Stimulated activated memory B cell treated with anti-CD40 and anti-IgM and Interleukin-4, amounts not matched to agents 10 μg/mL and 1 μg/mL and 100 μg/mL, for 72 hours (primary cell): ENCODE results near the gene TMEM115.
A peak's percentile ranks its signal among the peaks of the same experiment; 100 is the strongest.

Source experiments
- ATAC-seq: fragments of 150-1000 bp; cut with Tn5 transposase; 2 replicates; pipeline ENCODE4 v1.10.0; 2021
- H3K27ac Mint-ChIP-seq: one replicate; pipeline ENCODE4 v1.8.0; 2022; ENCODE audit warnings: mild to moderate bottlenecking, mixed read lengths
- H3K27me3 Mint-ChIP-seq: one replicate; pipeline ENCODE4 v1.8.0; 2022; ENCODE audit warnings: mixed read lengths
- H3K36me3 Mint-ChIP-seq: one replicate; pipeline ENCODE4 v1.8.0; 2022; ENCODE audit warnings: mixed read lengths
- H3K4me1 Mint-ChIP-seq: one replicate; pipeline ENCODE4 v1.8.0; 2022; ENCODE audit warnings: mixed read lengths
- H3K4me3 Mint-ChIP-seq: one replicate; pipeline ENCODE4 v1.8.0; 2022; ENCODE audit warnings: mild to moderate bottlenecking, moderate library complexity, mixed read lengths
- H3K9me3 Mint-ChIP-seq: one replicate; pipeline ENCODE4 v1.8.0; 2022; ENCODE audit warnings: mixed read lengths

TMEM115 gene

GRCh38 chr3:50385754-50386153 lies 26.4 kb upstream of the TMEM115 start:
- Mint-ChIP-seq H3K9me3 (no peaks in the 10 kb centered on the region), H3K4me1 (no peaks in the 10 kb centered on the region), H3K4me3 (no peak overlapping the region), H3K36me3 (no peaks in the 10 kb centered on the region), H3K27me3 (peaks cover 17% of the 10 kb centered on the region), H3K27ac (no peak overlapping the region)
- ATAC-seq = no peak

GRCh38 chr3:50383750-50384149 lies 24.4 kb upstream of the TMEM115 start:
- Mint-ChIP-seq H3K36me3 (no peaks in the 10 kb centered on the region), H3K9me3 (no peaks in the 10 kb centered on the region), H3K4me3 (no peak overlapping the region), H3K27me3 (peaks cover 24% of the 10 kb centered on the region), H3K4me1 (no peaks in the 10 kb centered on the region), H3K27ac (no peak overlapping the region)
- ATAC-seq = no peak

- Mint-ChIP-seq H3K27ac (no peak overlapping the region), H3K36me3 (no peaks in the 10 kb centered on the region), H3K4me1 (no peaks in the 10 kb centered on the region), H3K4me3 (no peak overlapping the region), H3K27me3 (peaks cover 24% of the 10 kb centered on the region), H3K9me3 (no peaks in the 10 kb centered on the region)
- ATAC-seq = no peak
Measured at GRCh38 chr3:50382722-50383121, 23.4 kb upstream of the TMEM115 start.

- H3K9me3 Mint-ChIP-seq = no peaks in the 10 kb centered on the region
- no peak for ATAC-seq
- H3K27me3 Mint-ChIP-seq = peaks cover 24% of the 10 kb centered on the region
- no peak overlapping the region for H3K27ac Mint-ChIP-seq
- H3K4me1 Mint-ChIP-seq = no peaks in the 10 kb centered on the region
- H3K36me3 Mint-ChIP-seq = no peaks in the 10 kb centered on the region
- H3K4me3 Mint-ChIP-seq = no peak overlapping the region
Measured at GRCh38 chr3:50381383-50381782, 22.1 kb upstream of the TMEM115 start.

- no peaks in the 10 kb centered on the region for H3K4me1 Mint-ChIP-seq
Measured at GRCh38 chr3:50380405-50381085, 21.2 kb upstream of the TMEM115 start.

GRCh38 chr3:50378757-50379156 lies 19.4 kb upstream of the TMEM115 start:
- ATAC-seq = no peak
- no peak overlapping the region for H3K27ac Mint-ChIP-seq

More at GRCh38 chr3:50380405-50381085, 21.2 kb upstream of the TMEM115 start:
- Mint-ChIP-seq H3K36me3 (no peaks in the 10 kb centered on the region), H3K27me3 (peaks cover 18% of the 10 kb centered on the region), H3K27ac (no peak overlapping the region), H3K9me3 (no peaks in the 10 kb centered on the region), H3K4me3 (no peak overlapping the region)
- no peak for ATAC-seq

GRCh38 chr3:50378024-50378423 lies 18.7 kb upstream of the TMEM115 start:
- Mint-ChIP-seq H3K27ac (no peak overlapping the region), H3K27me3 (peaks cover 14% of the 10 kb centered on the region), H3K9me3 (no peaks in the 10 kb centered on the region), H3K36me3 (no peaks in the 10 kb centered on the region), H3K4me3 (no peak overlapping the region), H3K4me1 (no peaks in the 10 kb centered on the region)
- no peak for ATAC-seq

More at GRCh38 chr3:50378757-50379156, 19.4 kb upstream of the TMEM115 start:
- no peaks in the 10 kb centered on the region for H3K36me3 Mint-ChIP-seq
- no peak overlapping the region for H3K4me3 Mint-ChIP-seq
- no peaks in the 10 kb centered on the region for H3K4me1 Mint-ChIP-seq
- no peaks in the 10 kb centered on the region for H3K9me3 Mint-ChIP-seq
- peaks cover 7% of the 10 kb centered on the region for H3K27me3 Mint-ChIP-seq

- H3K4me1 Mint-ChIP-seq = peaks cover 6% of the 10 kb centered on the region
- ATAC-seq = no peak
- H3K27me3 Mint-ChIP-seq = peaks cover 23% of the 10 kb centered on the region
- H3K4me3 Mint-ChIP-seq = no peak overlapping the region
- H3K27ac Mint-ChIP-seq = no peak overlapping the region
- H3K36me3 Mint-ChIP-seq = no peaks in the 10 kb centered on the region
- H3K9me3 Mint-ChIP-seq = no peaks in the 10 kb centered on the region
Measured at GRCh38 chr3:50375258-50375931, 16.1 kb upstream of the TMEM115 start.

- no peak overlapping the region for H3K4me3 Mint-ChIP-seq
- peaks cover 6% of the 10 kb centered on the region for H3K4me1 Mint-ChIP-seq
- peak; percentile 1 for ATAC-seq
- H3K27ac Mint-ChIP-seq = no peak overlapping the region
- H3K36me3 Mint-ChIP-seq = no peaks in the 10 kb centered on the region
- peaks cover 19% of the 10 kb centered on the region for H3K27me3 Mint-ChIP-seq
- H3K9me3 Mint-ChIP-seq = no peaks in the 10 kb centered on the region
Measured at GRCh38 chr3:50374363-50375257, 15.3 kb upstream of the TMEM115 start.

- Mint-ChIP-seq H3K36me3 (no peaks in the 10 kb centered on the region), H3K4me3 (no peak overlapping the region), H3K4me1 (peaks cover 6% of the 10 kb centered on the region), H3K27ac (no peak overlapping the region), H3K27me3 (peaks cover 19% of the 10 kb centered on the region), H3K9me3 (no peaks in the 10 kb centered on the region)
- no peak for ATAC-seq
Measured at GRCh38 chr3:50373146-50374051, 14.1 kb upstream of the TMEM115 start.

GRCh38 chr3:50372349-50372748 lies 13.0 kb upstream of the TMEM115 start:
- Mint-ChIP-seq H3K4me3 (no peak overlapping the region), H3K27me3 (peaks cover 19% of the 10 kb centered on the region), H3K9me3 (no peaks in the 10 kb centered on the region), H3K27ac (no peak overlapping the region), H3K36me3 (no peaks in the 10 kb centered on the region), H3K4me1 (peaks cover 6% of the 10 kb centered on the region)
- ATAC-seq = no peak

GRCh38 chr3:50371133-50371685 lies 11.9 kb upstream of the TMEM115 start:
- no peak overlapping the region for H3K27ac Mint-ChIP-seq
- no peak for ATAC-seq
- H3K36me3 Mint-ChIP-seq = no peaks in the 10 kb centered on the region
- no peaks in the 10 kb centered on the region for H3K9me3 Mint-ChIP-seq
- H3K4me1 Mint-ChIP-seq = peaks cover 9% of the 10 kb centered on the region
- peaks cover 19% of the 10 kb centered on the region for H3K27me3 Mint-ChIP-seq
- no peak overlapping the region for H3K4me3 Mint-ChIP-seq

- no peak for ATAC-seq
- Mint-ChIP-seq H3K4me3 (no peak overlapping the region), H3K4me1 (peaks cover 15% of the 10 kb centered on the region), H3K9me3 (no peaks in the 10 kb centered on the region), H3K27me3 (peaks cover 19% of the 10 kb centered on the region), H3K36me3 (no peaks in the 10 kb centered on the region), H3K27ac (no peak overlapping the region)
Measured at GRCh38 chr3:50370594-50370993, 11.3 kb upstream of the TMEM115 start.

GRCh38 chr3:50369012-50369670 lies 9.8 kb upstream of the TMEM115 start:
- peaks cover 19% of the 10 kb centered on the region for H3K27me3 Mint-ChIP-seq
- H3K4me3 Mint-ChIP-seq = no peak overlapping the region
- no peak overlapping the region for H3K27ac Mint-ChIP-seq
- no peaks in the 10 kb centered on the region for H3K9me3 Mint-ChIP-seq
- peaks cover 25% of the 10 kb centered on the region for H3K4me1 Mint-ChIP-seq
- ATAC-seq = no peak
- no peaks in the 10 kb centered on the region for H3K36me3 Mint-ChIP-seq
